A549 (cell line): ENCODE data around the gene HERC4. TPM values are rescaled to one million over a fixed set of nuclear protein-coding genes. Genes with fewer than 3 reads are reported as not detected.

Experiments
- ATAC-seq, 2 experiments: fragments of 200-7000 bp in 1 of 2; fragments of >200 bp in 1 of 2; cut with Nextera tagmentation in 1 of 2; cut with Tn5 transposase in 1 of 2; 3 replicates each; pipeline versions ENCODE4 v1.8.0 to v1.9.1; 2018 to 2020; ENCODE audit warnings: mild to moderate bottlenecking in 1 of 2, moderate library complexity in 1 of 2
- CTCF ChIA-PET: fragments of 300-600 bp; sonication (Branson Sonifier 250); formaldehyde crosslinking; extraction: SDS; loops from one replicate; lab custom pipeline; 2021; ENCODE audit warnings: antibody characterized with exemption, inconsistent platforms; lab: Yijun Ruan, JAX
- POLR2A ChIA-PET: fragments of 350-600 bp; formaldehyde crosslinking; extraction: SDS; loops from one replicate; lab custom pipeline; 2021; ENCODE audit warnings: antibody characterized with exemption, inconsistent platforms; lab: Yijun Ruan, JAX
- DNase-seq, 2 experiments: peaks; one replicate each; pipeline versions ENCODE4 v3.0.0 to v3.0.0-alpha.2; 2011 to 2016; ENCODE audit warnings: low read depth in 1 of 2, low spot score in 1 of 2
- FAIRE-seq: peaks from 2 replicates; lab custom pipeline; 2011; peaks lifted over from hg19 to GRCh38; lab: Jason Lieb, UNC
- H3K27ac ChIP-seq, 2 experiments: fragments of >200 bp; sonication (Bioruptor Twin); formaldehyde crosslinking; 3 replicates each; pipeline ENCODE4 v1.5.1; 2016 to 2017
- H3K4me1 ChIP-seq: fragments of >200 bp; sonication (Bioruptor Twin); formaldehyde crosslinking; 3 replicates; pipeline ENCODE4 v1.6.1; 2016
- H3K4me2 ChIP-seq: fragments of >200 bp; sonication (Bioruptor Twin); formaldehyde crosslinking; 3 replicates; pipeline ENCODE4 v1.6.1; 2016
- H3K4me3 ChIP-seq: fragments of >200 bp; sonication (Bioruptor Twin); formaldehyde crosslinking; 3 replicates; pipeline ENCODE4 v1.5.1; 2016
- H3K9me3 ChIP-seq: fragments of >200 bp; sonication (Bioruptor Twin); formaldehyde crosslinking; 3 replicates; pipeline ENCODE4 v1.6.1; 2016
- BHLHE40 ChIP-seq: IDR thresholded peaks from 2 replicates; pipeline ENCODE4 v1.6.1; 2012; ENCODE audit warnings: low read depth, low read length, inconsistent platforms
- CBX8 ChIP-seq: fragments of 200-600 bp; sonication (generic); IDR thresholded peaks from 2 replicates; pipeline ENCODE4 v1.6.1; 2016
- CHD4 ChIP-seq: fragments of 200-600 bp; sonication (generic); IDR thresholded peaks from 2 replicates; pipeline ENCODE4 v1.6.1; 2016; ENCODE audit warnings: antibody characterized with exemption, mild to moderate bottlenecking, borderline replicate concordance
- FOXS1 ChIP-seq: fragments of 250-450 bp; sonication (Bioruptor Pico); IDR thresholded peaks from 2 replicates; pipeline ENCODE4 v1.5.0; 2020; ENCODE audit warnings: mild to moderate bottlenecking, moderate library complexity
- JUNB ChIP-seq: fragments of >200 bp; sonication (Bioruptor Twin); formaldehyde crosslinking; IDR thresholded peaks from 2 replicates; pipeline ENCODE4 v1.6.1; 2016
- KDM1A ChIP-seq: fragments of 200-600 bp; sonication (generic); IDR thresholded peaks from 2 replicates; pipeline ENCODE4 v1.6.1; 2016; ENCODE audit warnings: low read depth, mild to moderate bottlenecking
- KDM5A ChIP-seq: fragments of 200-600 bp; sonication (generic); IDR thresholded peaks from 2 replicates; pipeline ENCODE4 v1.6.1; 2016; ENCODE audit warnings: antibody characterized with exemption, mild to moderate bottlenecking
- MAFK ChIP-seq: fragments of 450-650 bp; IDR thresholded peaks from 2 replicates; pipeline ENCODE4 v1.6.1; 2014; ENCODE audit not compliant: partially characterized antibody
- MYC ChIP-seq: IDR thresholded peaks from 2 replicates; pipeline ENCODE4 v1.6.1; 2012; ENCODE audit warnings: mild to moderate bottlenecking, inconsistent platforms, low read length, improper control_type of control experiment, borderline replicate concordance
- NPAS2 ChIP-seq: fragments of 250-450 bp; sonication (Bioruptor Pico); IDR thresholded peaks from 2 replicates; pipeline ENCODE4 v1.8.0; 2022; ENCODE audit warnings: mild to moderate bottlenecking, moderate library complexity, borderline replicate concordance
- POLR2AphosphoS2 ChIP-seq: conservative IDR thresholded peaks from 2 replicates; pipeline ENCODE4 v1.6.1; 2012; ENCODE audit warnings: low read length, improper control_type of control experiment, inconsistent platforms
- RCOR1 ChIP-seq: fragments of 150-350 bp; IDR thresholded peaks from 2 replicates; pipeline ENCODE4 v1.6.1; 2014; ENCODE audit warnings: antibody characterized with exemption, low read length, low read depth
- ZNF302 ChIP-seq: fragments of 250-450 bp; sonication (Bioruptor Pico); IDR thresholded peaks from 2 replicates; pipeline ENCODE4 v1.9.0; 2021; ENCODE audit warnings: inconsistent platforms, mild to moderate bottlenecking, moderate library complexity
- WGBS: methylation state at CpG from one replicate; pipeline ENCODE4 v1.1.6; 2017; ENCODE audit errors: missing lambda C conversion rate; 5-methylcytosine and 5-hydroxymethylcytosine counted together
- polyA plus RNA-seq, 4 experiments: library from polyadenylated mRNA; depleted of rRNA in 3 of 4; stranded (reverse); fragments of >200 nt; fragmentation: RNase III in 1 of 4; extraction: RNeasy Plus Mini Kit Qiagen cat#74134 plus additional on column Dnase treatment in 1 of 4; gene quantifications; 2 replicates in 3 of 4; 3 replicates in 1 of 4; pipeline ENCODE4 v1.2.3, GENCODE V29; 2011 to 2017
- TF ChIP-seq, protein P1 (sequence below): IDR thresholded peaks from 2 replicates; pipeline ENCODE4 v1.6.1; 2012

The HERC4 gene
- polyA plus RNA-seq, 2 of the 4 experiments (the other 2 are of a cell fraction): 43.2 to 51.3 TPM

DNA sequence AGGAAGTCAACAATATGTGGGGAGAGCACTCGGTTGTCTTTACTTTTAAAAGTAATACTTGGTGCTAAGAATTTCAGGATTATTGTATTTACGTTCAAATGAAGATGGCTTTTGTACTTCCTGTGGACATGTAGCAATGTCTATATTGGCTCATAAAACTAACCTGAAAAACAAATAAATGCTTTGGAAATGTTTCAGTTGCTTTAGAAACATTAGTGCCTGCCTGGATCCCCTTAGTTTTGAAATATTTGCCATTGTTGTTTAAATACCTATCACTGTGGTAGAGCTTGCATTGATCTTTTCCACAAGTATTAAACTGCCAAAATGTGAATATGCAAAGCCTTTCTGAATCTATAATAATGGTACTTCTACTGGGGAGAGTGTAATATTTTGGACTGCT, 157.9 kb downstream of the HERC4 start:
- ChIA-PET POLR2A (interaction anchor here (0.6 kb wide), 1 partner anchor 31 kb away, joined by 13 read pairs; no protein-coding TSS in a partner anchor), CTCF (interaction anchor here (1.7 kb wide), 1 partner anchor 129 kb away, joined by 4 read pairs; no protein-coding TSS in a partner anchor)
- Histone ChIP-seq H3K4me2 (no peak overlapping the region), H3K4me3 (no peak overlapping the region), H3K27ac (no peak overlapping the region), H3K9me3 (no peaks in the 10 kb centered on the region)
- WGBS: 56% methylated on average over 2 of the region's 2 CpGs
- TF ChIP-seq KDM5A: no peak
- TF ChIP-seq, all 56 proteins: peak for 0
- H3K4me1 ChIP-seq: peaks cover 6% of the 10 kb centered on the region; the same call in 1 of the 3 replicates
- DNase-seq: no peak
- FAIRE-seq: no peak
- ATAC-seq: no peak

DNA sequence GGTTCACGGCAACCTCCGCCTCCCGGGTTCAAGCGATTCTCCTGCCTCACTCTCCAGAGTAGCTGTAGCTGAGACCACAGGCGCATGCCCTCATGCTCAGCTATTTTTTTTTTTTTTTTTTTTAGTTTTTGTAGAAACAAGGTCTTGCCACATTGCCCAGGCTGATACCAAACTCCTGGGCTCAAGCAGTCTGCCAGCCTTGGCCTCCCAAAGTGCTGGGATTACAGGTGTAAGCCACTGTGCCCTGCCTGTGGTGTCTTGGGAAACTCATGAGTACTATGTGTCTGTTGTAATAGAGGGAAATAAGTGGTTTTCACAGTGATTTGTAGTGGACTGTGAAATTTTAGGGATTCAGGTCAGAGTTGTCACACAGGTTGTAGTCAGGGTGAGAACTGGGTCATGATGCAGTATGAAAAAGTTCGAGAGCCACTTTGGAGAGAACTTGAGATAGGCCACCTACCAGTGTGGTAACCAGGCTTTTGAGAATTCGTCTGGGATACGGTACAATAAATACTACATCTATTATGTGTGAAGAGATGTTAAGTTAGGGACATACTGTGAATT, 160.2 kb downstream of the HERC4 start:
- Histone ChIP-seq H3K4me3 (no peak overlapping the region), H3K4me2 (no peak overlapping the region), H3K9me3 (no peaks in the 10 kb centered on the region), H3K4me1 (peaks cover 6% of the 10 kb centered on the region; the same call in 1 of the 3 replicates), H3K27ac (no peak overlapping the region)
- peak in 1 of 2 experiments; percentile 11; a peak in 2 of 6 replicates for ATAC-seq
- CTCF ChIA-PET: interaction anchor here (1.0 kb wide), 1 partner anchor 60 kb away, joined by 3 read pairs; no protein-coding TSS in a partner anchor
- FAIRE-seq: no peak
- WGBS: 92% methylated on average over 8 of the region's 8 CpGs
- no peak for DNase-seq
- POLR2A ChIA-PET: interaction anchor here (0.6 kb wide), 1 partner anchor 540 kb away, joined by 3 read pairs; no protein-coding TSS in a partner anchor
- TF ChIP-seq FOXS1 (CRISPR knock-in tag) (no peak), JUNB (no peak), MAFK (no peak), POLR2AphosphoS2 (no peak; the same call in 1 of the 2 replicates), MYC (no peak), ZNF302 (no peak), CHD4 (no peak)
- TF ChIP-seq, protein P1, sequence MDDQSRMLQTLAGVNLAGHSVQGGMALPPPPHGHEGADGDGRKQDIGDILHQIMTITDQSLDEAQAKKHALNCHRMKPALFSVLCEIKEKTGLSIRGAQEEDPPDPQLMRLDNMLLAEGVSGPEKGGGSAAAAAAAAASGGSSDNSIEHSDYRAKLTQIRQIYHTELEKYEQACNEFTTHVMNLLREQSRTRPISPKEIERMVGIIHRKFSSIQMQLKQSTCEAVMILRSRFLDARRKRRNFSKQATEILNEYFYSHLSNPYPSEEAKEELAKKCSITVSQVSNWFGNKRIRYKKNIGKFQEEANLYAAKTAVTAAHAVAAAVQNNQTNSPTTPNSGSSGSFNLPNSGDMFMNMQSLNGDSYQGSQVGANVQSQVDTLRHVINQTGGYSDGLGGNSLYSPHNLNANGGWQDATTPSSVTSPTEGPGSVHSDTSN: no peak
- TF ChIP-seq, all 56 proteins: peak for 0

DNA sequence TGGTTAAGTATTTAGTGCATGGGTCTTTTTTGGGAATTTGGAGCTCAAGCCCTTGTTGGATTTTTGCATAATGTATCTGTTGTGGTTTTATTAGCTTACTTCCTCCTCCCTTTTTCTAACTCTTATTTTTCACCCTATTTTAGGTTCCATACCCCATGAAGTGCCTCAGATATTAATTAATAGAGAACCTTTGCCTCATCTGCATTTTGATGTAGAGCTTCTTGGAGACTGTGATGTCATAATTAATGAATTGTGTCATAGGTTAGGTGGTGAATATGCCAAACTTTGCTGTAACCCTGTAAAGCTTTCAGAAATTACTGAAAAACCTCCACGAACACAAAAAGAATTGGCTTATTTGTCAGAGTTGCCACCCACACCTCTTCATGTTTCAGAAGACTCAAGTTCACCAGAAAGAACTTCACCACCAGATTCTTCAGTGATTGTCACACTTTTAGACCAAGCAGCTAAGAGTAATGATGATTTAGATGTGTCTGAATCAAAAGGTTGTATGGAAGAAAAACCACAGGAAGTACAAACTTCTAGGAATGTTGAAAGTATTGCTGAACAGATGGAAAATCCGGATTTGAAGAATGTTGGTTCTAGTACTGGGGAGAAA, 162.6 kb downstream of the HERC4 start:
- Histone ChIP-seq H3K9me3 (no peaks in the 10 kb centered on the region), H3K4me2 (no peak overlapping the region), H3K4me1 (peaks cover 6% of the 10 kb centered on the region; the same call in 1 of the 3 replicates), H3K4me3 (no peak overlapping the region), H3K27ac (no peak overlapping the region)
- ChIA-PET CTCF (interaction anchor here (1.0 to 2.8 kb wide), 3 partner anchors 48 to 421 kb away, joined by 3 to 7 read pairs (median 4); partner anchors contain the start of gene PBLD), POLR2A (interaction anchor here (0.5 kb wide), 1 partner anchor 19 kb away, joined by 3 read pairs; no protein-coding TSS in a partner anchor)
- no peak for TF ChIP-seq BHLHE40
- WGBS: 92% methylated on average over 2 of the region's 2 CpGs
- DNase-seq (no peak), ATAC-seq (no peak), FAIRE-seq (no peak)

DNA sequence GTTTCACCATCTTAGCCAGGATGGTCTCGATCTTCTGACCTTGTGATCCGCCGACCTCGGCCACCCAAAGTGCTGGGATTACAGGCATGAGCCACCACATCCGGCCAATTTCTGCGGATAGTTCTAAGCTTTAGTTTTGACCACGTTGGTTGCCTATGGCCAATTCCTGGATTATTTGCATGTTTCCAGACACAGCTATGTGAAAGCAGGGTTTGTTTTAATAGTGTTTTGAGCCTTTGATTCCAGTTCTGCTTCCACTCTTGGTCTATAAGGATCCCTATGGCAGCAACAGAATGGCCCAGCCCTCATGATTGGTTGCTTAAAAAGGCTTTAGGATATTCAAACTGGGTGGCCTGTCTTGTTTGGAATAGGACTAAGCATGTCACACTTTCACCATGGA, 171.5 kb downstream of the HERC4 start:
- Histone ChIP-seq H3K9me3 (no peaks in the 10 kb centered on the region), H3K4me2 (no peak overlapping the region), H3K27ac (no peak overlapping the region), H3K4me3 (no peak overlapping the region), H3K4me1 (no peaks in the 10 kb centered on the region)
- ATAC-seq (peak; percentile 18 to 19; a peak in 2 of 6 replicates), DNase-seq (no peak), FAIRE-seq (no peak)
- TF ChIP-seq CBX8: no peak
- no peak for TF ChIP-seq NPAS2 (CRISPR knock-in tag)
- TF ChIP-seq RCOR1: no peak
- TF ChIP-seq FOXS1 (CRISPR knock-in tag): no peak
- TF ChIP-seq MYC: no peak
- TF ChIP-seq KDM1A: no peak
- 94% methylated on average over 7 of the region's 7 CpGs for WGBS
- ChIA-PET POLR2A (interaction anchor here (0.6 to 1.0 kb wide), 2 partner anchors 8 to 48 kb away, joined by 3 to 5 read pairs; no protein-coding TSS in a partner anchor), CTCF (interaction anchor here (1.2 to 1.9 kb wide), 2 partner anchors 49 to 115 kb away, joined by 4 to 5 read pairs; no protein-coding TSS in a partner anchor)
